Neural cell (in vitro differentiated cells): ENCODE data around the gene STXBP5.

ENCODE experiments used
- CTCF ChIP-seq: fragments of 450-650 bp; IDR thresholded peaks from 2 replicates; pipeline ENCODE4 v1.5.1; 2014; ENCODE audit warnings: antibody characterized with exemption, mild to moderate bottlenecking, moderate library complexity; ENCODE audit not compliant: poor library complexity, severe bottlenecking
- MXI1 ChIP-seq: fragments of 450-650 bp; conservative IDR thresholded peaks from 2 replicates; pipeline ENCODE4 v1.6.1; 2014; ENCODE audit warnings: antibody characterized with exemption, mild to moderate bottlenecking; ENCODE audit not compliant: poor library complexity, severe bottlenecking

DNA sequence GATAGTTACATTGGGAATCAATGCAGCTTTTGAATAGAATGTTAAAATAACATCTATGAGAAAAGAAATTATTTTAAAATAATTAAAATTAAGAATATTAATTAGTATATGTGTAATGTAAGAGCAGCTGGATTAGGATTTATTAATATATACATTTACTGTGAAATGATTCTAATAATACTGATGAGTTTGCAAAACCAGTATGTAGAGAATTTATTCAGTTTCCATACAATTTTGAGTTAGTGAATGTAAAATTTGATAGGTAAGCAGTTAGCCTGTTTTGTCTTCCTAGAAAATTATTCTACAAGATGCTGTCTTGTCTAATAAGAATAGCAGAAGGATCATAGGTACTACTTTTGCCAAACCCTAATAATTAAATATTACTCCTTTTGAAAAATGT lies 70.6 kb downstream of the STXBP5 start:
- TF ChIP-seq CTCF (no peak), MXI1 (no peak)
